ENCODE measurements around the gene TMBIM1.

TMBIM1 gene

DNA sequence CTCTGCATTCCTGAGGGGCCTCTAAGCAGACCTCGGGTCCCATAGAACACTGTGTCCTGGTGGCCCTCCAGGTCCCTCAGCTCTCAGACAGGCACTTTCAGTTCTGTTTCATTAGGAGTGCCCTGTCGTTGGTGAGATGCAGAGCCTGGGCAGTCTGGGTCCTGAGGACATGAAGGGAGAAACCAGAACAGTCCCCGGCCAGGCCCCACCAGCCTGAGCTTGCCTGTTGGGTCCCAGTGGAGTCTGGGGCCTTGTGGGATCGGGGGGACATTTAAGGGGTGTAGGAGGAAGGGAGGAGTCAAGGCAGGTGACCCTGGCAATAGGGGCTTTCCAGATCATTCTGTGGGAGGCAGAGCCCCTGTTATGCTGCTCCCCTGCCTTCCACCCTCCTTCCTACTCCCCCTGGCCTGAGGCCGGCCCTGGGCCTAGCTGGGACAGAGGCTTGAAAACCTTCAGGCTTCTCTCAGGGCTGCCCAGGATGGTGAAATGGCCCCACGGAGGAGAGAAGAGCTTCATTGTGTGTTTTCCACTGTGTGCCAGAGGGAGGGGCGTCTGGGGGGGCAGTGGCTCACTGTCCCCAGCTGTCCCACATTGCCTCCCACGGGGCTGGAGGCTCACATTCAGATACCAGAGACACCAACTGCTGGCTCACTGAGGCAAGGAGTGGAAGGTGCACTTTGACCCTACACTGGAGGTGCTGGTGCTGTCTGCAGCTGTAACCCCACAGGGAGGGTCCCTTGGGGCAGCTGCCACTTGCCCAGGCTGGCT, 37.7 kb upstream of the TMBIM1 start:
- peak overlapping the region; percentile 61 to 93 (median 77) for H3K27ac ChIP-seq
- H3K27me3 ChIP-seq, result no peaks in the 10 kb centered on the region
- peak overlapping the region; percentile 85 to 98 (median 93) for H3K4me2 ChIP-seq
- no peak for TF ChIP-seq Cebpa-rat (IDR thresholded peaks at IDR 0.05)
- peak overlapping the region; percentile 39 to 85 (median 68); a peak in 21 of 22 replicates for H3K9ac ChIP-seq
- no peaks in the 10 kb centered on the region for H4K20me1 ChIP-seq
- H3K9me3 ChIP-seq (replicated peaks in 1 of 11), result 0 out of 22 replicates have a peak, but pooled peaks cover 0 to 5% (median 0%) of the 10 kb centered on the region in 11 experiments
- H3K4me1 ChIP-seq, result peaks cover 73 to 100% (median 95%) of the 10 kb centered on the region in 10 experiments
- peak overlapping the region in 7 of 10 experiments; percentile 14 to 36 (median 23); a peak in 8 of 20 replicates for H3K4me3 ChIP-seq
- H3K36me3 ChIP-seq, result peaks cover 0 to 42% (median 0%) of the 10 kb centered on the region in 11 experiments; a peak in 5 of 22 replicates

- no peak for TF ChIP-seq Cebpa-rat (IDR thresholded peaks at IDR 0.05)
- Histone ChIP-seq H3K9me3 (replicated peaks in 1 of 11) (0 out of 22 replicates have a peak, but pooled peaks cover 0 to under 1% (median 0%) of the 10 kb centered on the region in 11 experiments), H3K4me1 (peaks cover 67 to 100% (median 93%) of the 10 kb centered on the region in 10 experiments), H3K27me3 (no peaks in the 10 kb centered on the region), H3K4me3 (peak overlapping the region in 5 of 10 experiments; percentile 1 to 36 (median 25); a peak in 5 of 20 replicates), H3K27ac (peak overlapping the region; percentile 61 to 93 (median 77)), H3K4me2 (peak overlapping the region; percentile 85 to 98 (median 93)), H4K20me1 (no peaks in the 10 kb centered on the region), H3K9ac (peak overlapping the region; percentile 39 to 85 (median 68); a peak in 21 of 22 replicates), H3K36me3 (peaks cover 0 to 36% (median 0%) of the 10 kb centered on the region in 11 experiments; a peak in 4 of 22 replicates)
Measured at GRCh38 chr2:218329027-218329825, 36.9 kb upstream of the TMBIM1 start.

DNA sequence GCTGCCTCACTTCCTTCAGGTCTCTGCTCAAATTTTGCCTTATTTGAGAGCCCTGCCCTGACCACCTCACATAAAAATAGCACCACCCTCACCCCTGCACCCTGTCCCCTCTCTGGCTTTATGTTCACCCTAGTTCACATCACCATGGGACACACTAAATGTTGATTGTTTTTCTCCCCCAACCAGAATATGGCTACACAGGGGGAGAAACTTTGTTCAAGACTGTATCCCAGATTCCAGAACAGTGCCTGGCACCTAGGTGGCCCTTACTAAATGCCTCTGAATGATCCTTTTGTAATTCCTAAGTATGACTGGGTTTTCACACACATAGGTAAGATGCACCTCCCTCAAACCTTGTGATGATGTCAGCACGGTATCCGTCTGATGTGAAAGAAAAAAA, 36.0 kb upstream of the TMBIM1 start:
- peaks cover 67 to 98% (median 88%) of the 10 kb centered on the region in 10 experiments for H3K4me1 ChIP-seq

GRCh38 chr2:218327451-218328210, 35.3 kb upstream of the TMBIM1 start:
- Histone ChIP-seq H3K9me3 (replicated peaks in 1 of 11) (no peaks in the 10 kb centered on the region), H3K27ac (peak overlapping the region in 8 of 11 experiments; percentile 2 to 93 (median 38); a peak in 10 of 22 replicates), H3K36me3 (peaks cover 0 to 34% (median 0%) of the 10 kb centered on the region in 11 experiments; a peak in 3 of 22 replicates), H3K4me2 (peak overlapping the region; percentile 8 to 98 (median 91); a peak in 18 of 22 replicates), H3K9ac (peak overlapping the region in 7 of 11 experiments; percentile 2 to 85 (median 41); a peak in 11 of 22 replicates), H3K4me3 (peak overlapping the region in 4 of 10 experiments; percentile 4 to 76 (median 42); a peak in 2 of 20 replicates), H3K4me1 (peaks cover 64 to 96% (median 87%) of the 10 kb centered on the region in 10 experiments), H4K20me1 (no peaks in the 10 kb centered on the region), H3K27me3 (no peaks in the 10 kb centered on the region)
- TF ChIP-seq Cebpa-rat (IDR thresholded peaks at IDR 0.05), result no peak

More for the DNA sequence above, 36.0 kb upstream of the TMBIM1 start:
- Histone ChIP-seq H3K4me2 (peak overlapping the region; percentile 85 to 98 (median 93); a peak in 19 of 22 replicates), H3K4me3 (no peak overlapping the region), H3K36me3 (peaks cover 0 to 34% (median 0%) of the 10 kb centered on the region in 11 experiments; a peak in 3 of 22 replicates), H3K27me3 (no peaks in the 10 kb centered on the region), H4K20me1 (no peaks in the 10 kb centered on the region), H3K9me3 (replicated peaks in 1 of 11) (no peaks in the 10 kb centered on the region), H3K27ac (peak overlapping the region in 8 of 11 experiments; percentile 2 to 93 (median 32); a peak in 9 of 22 replicates), H3K9ac (peak overlapping the region in 6 of 11 experiments; percentile 27 to 85 (median 44); a peak in 8 of 22 replicates)
- no peak for TF ChIP-seq Cebpa-rat (IDR thresholded peaks at IDR 0.05)

- no peaks in the 10 kb centered on the region for H3K27me3 ChIP-seq
- peak overlapping the region in 7 of 11 experiments; percentile 31 to 98 (median 95); a peak in 12 of 22 replicates for H3K4me2 ChIP-seq
- H3K27ac ChIP-seq, result peak overlapping the region in 2 of 11 experiments; percentile 29 to 57; a peak in 3 of 22 replicates
- peaks cover 60 to 96% (median 87%) of the 10 kb centered on the region in 10 experiments for H3K4me1 ChIP-seq
- H3K4me3 ChIP-seq, result peak overlapping the region in 3 of 10 experiments; percentile 43 to 76 (median 73); a peak in 6 of 20 replicates
- no peaks in the 10 kb centered on the region for H3K9me3 ChIP-seq (replicated peaks in 1 of 11)
- peak overlapping the region in 3 of 11 experiments; percentile 46 to 85 (median 84); a peak in 5 of 22 replicates for H3K9ac ChIP-seq
- H3K36me3 ChIP-seq, result peaks cover 0 to 34% (median 0%) of the 10 kb centered on the region in 11 experiments; a peak in 3 of 22 replicates
- TF ChIP-seq Cebpa-rat (IDR thresholded peaks at IDR 0.05), result no peak
- H4K20me1 ChIP-seq, result no peaks in the 10 kb centered on the region
Measured at GRCh38 chr2:218326315-218326714, 34.0 kb upstream of the TMBIM1 start.

DNA sequence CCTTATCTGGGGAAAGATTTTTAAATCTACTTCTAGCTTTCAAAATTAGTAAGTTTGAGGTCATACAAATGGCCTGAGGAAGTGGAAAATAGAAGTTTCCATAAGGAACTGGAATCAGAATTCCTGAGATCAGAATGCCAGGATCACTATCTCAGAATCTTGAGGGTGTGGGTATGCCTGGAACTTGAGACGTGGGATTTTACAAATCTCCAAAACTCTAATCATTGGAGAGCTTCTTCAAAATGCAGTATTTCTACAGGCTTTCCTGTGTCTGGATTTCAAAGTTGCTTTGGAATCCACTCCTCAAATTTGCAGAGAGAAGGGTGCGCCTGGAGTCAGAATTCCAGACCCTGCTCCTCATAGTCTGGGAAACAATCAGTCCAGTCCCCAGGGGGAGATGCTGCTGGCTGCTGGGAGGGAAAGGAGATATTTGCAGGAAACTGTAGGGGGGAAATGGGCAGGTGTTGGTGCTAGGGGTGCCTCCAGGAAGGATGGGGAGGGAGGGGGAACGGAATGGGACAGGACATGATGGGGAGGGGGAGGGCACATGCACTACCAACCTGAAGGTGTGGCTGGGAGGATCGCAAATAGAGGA, 33.4 kb upstream of the TMBIM1 start:
- H3K9ac ChIP-seq, result peak overlapping the region in 3 of 11 experiments; percentile 21 to 85 (median 84); a peak in 5 of 22 replicates
- H4K20me1 ChIP-seq, result no peaks in the 10 kb centered on the region
- H3K4me2 ChIP-seq, result peak overlapping the region in 6 of 11 experiments; percentile 29 to 98 (median 94); a peak in 11 of 22 replicates
- H3K27ac ChIP-seq, result peak overlapping the region in 1 of 11 experiments; percentile 13; a peak in 1 of 22 replicates
- peak overlapping the region in 3 of 10 experiments; percentile 43 to 76 (median 73); a peak in 5 of 20 replicates for H3K4me3 ChIP-seq
- H3K9me3 ChIP-seq (replicated peaks in 1 of 11), result no peaks in the 10 kb centered on the region
- H3K36me3 ChIP-seq, result peaks cover 0 to 31% (median 0%) of the 10 kb centered on the region in 11 experiments; a peak in 3 of 22 replicates
- no peak for TF ChIP-seq Cebpa-rat (IDR thresholded peaks at IDR 0.05)
- peaks cover 61 to 96% (median 87%) of the 10 kb centered on the region in 10 experiments for H3K4me1 ChIP-seq
- H3K27me3 ChIP-seq, result no peaks in the 10 kb centered on the region

Measured in BLaER1 treated with 17β-estradiol and CSF1 and Interleukin-3, amounts not matched to agents 10 nM and 100 nM (cell line).